ENCODE measurements around the gene CCNQ. TPM values are rescaled to one million over a fixed set of nuclear protein-coding genes. Genes with fewer than 3 reads are reported as not detected.

Gene CCNQ
- total and polyA plus RNA-seq, 2 donors (not counting 1 experiment from before 2014, with no cell fraction given): 31.8 to 66.0 TPM

GRCh38 chrX:153611298-153612095 lies 12.6 kb upstream of the CCNQ start:
- H3K4me3 Mint-ChIP-seq: peak overlapping the region; percentile 85
- no peaks in the 10 kb centered on the region for H3K9me3 Mint-ChIP-seq (ENCODE audit: insufficient read depth)
- ChIA-PET CTCF (interaction anchor here (1.2 to 1.5 kb wide), 3 partner anchors 13 to 57 kb away, joined by 3 read pairs; no protein-coding TSS in a partner anchor), POLR2A (interaction anchor here (0.7 to 0.8 kb wide), 2 partner anchors 13 to 27 kb away, joined by 3 to 6 read pairs; no protein-coding TSS in a partner anchor)
- no peak overlapping the region for H3K27ac ChIP-seq (ENCODE audit: low read length in 2 of 2)
- intact Hi-C loops (cut with micrococcal nuclease): loop anchor here (5.0 kb wide), 1 partner anchor 36 kb away; the partner anchor contains the start of gene DUSP9
- no peak overlapping the region for H3K4me3 ChIP-seq (ENCODE audit: control extremely low read depth in 1 of 5, extremely low read depth in 1 of 5, insufficient read depth in 1 of 5, low read depth in 2 of 5, low read length in 4 of 5)
- TF ChIP-seq EZH2 (IDR thresholded peaks at IDR 0.05; ENCODE audit: borderline replicate concordance, insufficient read depth, low read depth, low read length, poor library complexity, severe bottlenecking): no peak
- TF ChIP-seq, protein P1, sequence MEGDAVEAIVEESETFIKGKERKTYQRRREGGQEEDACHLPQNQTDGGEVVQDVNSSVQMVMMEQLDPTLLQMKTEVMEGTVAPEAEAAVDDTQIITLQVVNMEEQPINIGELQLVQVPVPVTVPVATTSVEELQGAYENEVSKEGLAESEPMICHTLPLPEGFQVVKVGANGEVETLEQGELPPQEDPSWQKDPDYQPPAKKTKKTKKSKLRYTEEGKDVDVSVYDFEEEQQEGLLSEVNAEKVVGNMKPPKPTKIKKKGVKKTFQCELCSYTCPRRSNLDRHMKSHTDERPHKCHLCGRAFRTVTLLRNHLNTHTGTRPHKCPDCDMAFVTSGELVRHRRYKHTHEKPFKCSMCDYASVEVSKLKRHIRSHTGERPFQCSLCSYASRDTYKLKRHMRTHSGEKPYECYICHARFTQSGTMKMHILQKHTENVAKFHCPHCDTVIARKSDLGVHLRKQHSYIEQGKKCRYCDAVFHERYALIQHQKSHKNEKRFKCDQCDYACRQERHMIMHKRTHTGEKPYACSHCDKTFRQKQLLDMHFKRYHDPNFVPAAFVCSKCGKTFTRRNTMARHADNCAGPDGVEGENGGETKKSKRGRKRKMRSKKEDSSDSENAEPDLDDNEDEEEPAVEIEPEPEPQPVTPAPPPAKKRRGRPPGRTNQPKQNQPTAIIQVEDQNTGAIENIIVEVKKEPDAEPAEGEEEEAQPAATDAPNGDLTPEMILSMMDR (IDR thresholded peaks at IDR 0.05): no peak
- H3K27me3 Mint-ChIP-seq: peaks cover 16% of the 10 kb centered on the region
- H3K27ac Mint-ChIP-seq: no peak overlapping the region
- no peaks in the 10 kb centered on the region for H4K20me1 ChIP-seq (ENCODE audit: control insufficient read depth, insufficient read depth, low read length, poor library complexity, severe bottlenecking)
- ATAC-seq (ENCODE audit: low read depth) (no peak), DNase-seq (no peak)
- no peak overlapping the region for H2AFZ ChIP-seq (ENCODE audit: insufficient read depth, low read depth, low read length, poor library complexity, severe bottlenecking)
- H3K27me3 ChIP-seq (replicated peaks in 1 of 4; ENCODE audit: control extremely low read depth in 1 of 4, control insufficient read depth in 3 of 4, insufficient read depth in 4 of 4, low read length in 3 of 4): peaks cover 0 to 5% (median 0%) of the 10 kb centered on the region in 4 experiments
- no peak overlapping the region for H3K4me2 ChIP-seq (replicated peaks; ENCODE audit: low read depth, low read length, poor library complexity, severe bottlenecking)
- 80% methylated on average over 1 of the region's 14 CpGs for WGBS (ENCODE audit: insufficient coverage)
- H3K36me3 ChIP-seq (replicated peaks in 1 of 2; ENCODE audit: control extremely low read depth in 1 of 2, control insufficient read depth in 1 of 2, extremely low read depth in 1 of 2, insufficient read depth in 2 of 2, low read length in 1 of 2): no peaks in the 10 kb centered on the region
- peaks cover 0 to 4% (median 0%) of the 10 kb centered on the region in 3 donors for H3K9me3 ChIP-seq (ENCODE audit: control extremely low read depth in 1 of 3, control insufficient read depth in 2 of 3, insufficient read depth in 1 of 3, low read length in 2 of 3)
- no peak overlapping the region for H3K9ac ChIP-seq (ENCODE audit: low read length)
- peaks cover 0 to 15% of the 10 kb centered on the region in 2 donors for H3K4me1 ChIP-seq (ENCODE audit: control insufficient read depth in 2 of 2, insufficient read depth in 2 of 2, low read length in 2 of 2)
- peaks cover 10% of the 10 kb centered on the region for H3K4me1 Mint-ChIP-seq
- H3K79me2 ChIP-seq (ENCODE audit: control insufficient read depth, insufficient read depth, low read length): no peaks in the 10 kb centered on the region

DNA sequence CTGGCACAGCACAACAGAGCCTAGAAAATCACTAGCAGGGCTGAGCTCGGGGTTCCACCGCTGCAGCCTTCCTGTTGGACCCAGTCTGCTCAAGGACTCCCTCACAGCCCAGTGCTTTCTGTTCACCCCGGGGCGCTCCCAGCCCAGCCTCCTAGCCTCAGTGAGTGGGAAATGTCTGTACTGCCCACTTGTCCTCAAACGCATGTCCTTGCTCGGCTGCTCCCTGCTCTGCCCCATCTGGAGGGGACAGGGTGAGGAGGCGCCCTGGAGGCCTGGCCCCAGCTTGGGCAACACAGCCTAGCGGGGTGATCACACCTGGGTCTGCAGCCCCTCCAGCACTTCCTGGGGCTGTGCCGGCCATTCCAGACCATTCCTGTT lies 11.9 kb upstream of the CCNQ start:
- CTCF ChIA-PET: interaction anchor here (1.5 to 1.8 kb wide), 2 partner anchors 13 to 51 kb away, joined by 3 to 11 read pairs; no protein-coding TSS in a partner anchor
- Histone ChIP-seq H3K4me1 (ENCODE audit: control insufficient read depth in 2 of 2, insufficient read depth in 2 of 2, low read length in 2 of 2) (peaks cover 0 to 15% of the 10 kb centered on the region in 2 donors), H3K79me2 (ENCODE audit: control insufficient read depth, insufficient read depth, low read length) (no peaks in the 10 kb centered on the region), H4K20me1 (ENCODE audit: control insufficient read depth, insufficient read depth, low read length, poor library complexity, severe bottlenecking) (no peaks in the 10 kb centered on the region), H3K27me3 (replicated peaks in 1 of 4; ENCODE audit: control extremely low read depth in 1 of 4, control insufficient read depth in 3 of 4, insufficient read depth in 4 of 4, low read length in 3 of 4) (peaks cover 0 to 5% (median 0%) of the 10 kb centered on the region in 4 experiments), H3K9ac (ENCODE audit: low read length) (no peak overlapping the region), H3K4me2 (replicated peaks; ENCODE audit: low read depth, low read length, poor library complexity, severe bottlenecking) (peak overlapping the region; percentile 77), H3K27ac (ENCODE audit: low read length in 2 of 2) (no peak overlapping the region), H3K4me3 (ENCODE audit: control extremely low read depth in 1 of 5, extremely low read depth in 1 of 5, insufficient read depth in 1 of 5, low read depth in 2 of 5, low read length in 4 of 5) (peak overlapping the region in 1 of 5 experiments; percentile 54), H3K36me3 (replicated peaks in 1 of 2; ENCODE audit: control extremely low read depth in 1 of 2, control insufficient read depth in 1 of 2, extremely low read depth in 1 of 2, insufficient read depth in 2 of 2, low read length in 1 of 2) (no peaks in the 10 kb centered on the region), H3K9me3 (ENCODE audit: control extremely low read depth in 1 of 3, control insufficient read depth in 2 of 3, insufficient read depth in 1 of 3, low read length in 2 of 3) (peaks cover 0 to 4% (median 0%) of the 10 kb centered on the region in 3 donors), H2AFZ (ENCODE audit: insufficient read depth, low read depth, low read length, poor library complexity, severe bottlenecking) (peak overlapping the region; percentile 72)
- POLR2A ChIA-PET: interaction anchor here (0.8 kb wide), 1 partner anchor 12 kb away, joined by 3 read pairs; no protein-coding TSS in a partner anchor
- H3K9me3 Mint-ChIP-seq (ENCODE audit: insufficient read depth): no peaks in the 10 kb centered on the region
- H3K27ac Mint-ChIP-seq: no peak overlapping the region
- peak overlapping the region; percentile 85 for H3K4me3 Mint-ChIP-seq
- H3K27me3 Mint-ChIP-seq: peaks cover 16% of the 10 kb centered on the region
- intact Hi-C loops (cut with micrococcal nuclease): loop anchor here (1.0 to 5.0 kb wide), 2 partner anchors 36 to 51 kb away; partner anchors contain the start of gene DUSP9
- TF ChIP-seq, protein P1 (IDR thresholded peaks at IDR 0.05): no peak
- no peak for TF ChIP-seq EZH2 (IDR thresholded peaks at IDR 0.05; ENCODE audit: borderline replicate concordance, insufficient read depth, low read depth, low read length, poor library complexity, severe bottlenecking)
- no peak for ATAC-seq (ENCODE audit: low read depth)
- DNase-seq: no peak
- WGBS (ENCODE audit: insufficient coverage): 91% methylated on average over 4 of the region's 9 CpGs
- H3K4me1 Mint-ChIP-seq: peaks cover 10% of the 10 kb centered on the region
